H1 (cell line): ENCODE data around the gene CMTR1. TPM values are rescaled to one million over a fixed set of nuclear protein-coding genes. Genes with fewer than 3 reads are reported as not detected.

Experiments used
- CHD1 ChIP-seq: IDR thresholded peaks from 2 replicates; pipeline ENCODE4 v1.6.1; 2012; ENCODE audit warnings: low read depth, low read length, improper control_type of control experiment
- CHD7 ChIP-seq: fragments of 300-600 bp; sonication (generic); IDR thresholded peaks from 2 replicates; pipeline ENCODE4 v1.7.1; 2012; ENCODE audit warnings: low read length, moderate library complexity, mild to moderate bottlenecking, inconsistent platforms; ENCODE audit not compliant: insufficient replicate concordance
- CTBP2 ChIP-seq: IDR thresholded peaks from 2 replicates; pipeline ENCODE4 v1.7.0; 2011; ENCODE audit warnings: borderline replicate concordance, mild to moderate bottlenecking, moderate library complexity, mixed read lengths, low read length; ENCODE audit not compliant: insufficient read depth, insufficient read length
- JUN ChIP-seq: IDR thresholded peaks from 2 replicates; pipeline ENCODE4 v1.6.1; 2011; ENCODE audit warnings: low read depth, mild to moderate bottlenecking, improper control_type of control experiment, low read length
- JUND ChIP-seq: IDR thresholded peaks from 2 replicates; pipeline ENCODE4 v1.6.1; 2011; ENCODE audit warnings: mild to moderate bottlenecking, improper control_type of control experiment, low read length
- KDM1A ChIP-seq: fragments of 200-600, 300-600 bp; sonication (generic); IDR thresholded peaks from 2 replicates; pipeline ENCODE4 v1.7.1; 2016; ENCODE audit warnings: mild to moderate bottlenecking, low read length, borderline replicate concordance
- POLR2A ChIP-seq, 2 experiments: IDR thresholded peaks; 1 replicate in 1 of 2; 2 replicates in 1 of 2; pipeline ENCODE4 v1.6.1; 2011; ENCODE audit warnings: low read depth in 2 of 2, low read length in 2 of 2, mild to moderate bottlenecking in 2 of 2; ENCODE audit errors: control extremely low read depth in 1 of 2
- POLR2AphosphoS5 ChIP-seq: IDR thresholded peaks from 2 replicates; pipeline ENCODE4 v1.6.1; 2011; ENCODE audit warnings: low read depth, low read length
- SP4 ChIP-seq: IDR thresholded peaks from 2 replicates; pipeline ENCODE4 v1.6.1; 2012; ENCODE audit warnings: low read length, inconsistent platforms
- SUZ12 ChIP-seq: fragments of 200-600 bp; sonication (generic); IDR thresholded peaks from 2 replicates; pipeline ENCODE4 v1.6.1; 2012; ENCODE audit warnings: mild to moderate bottlenecking, inconsistent platforms, low read length, moderate library complexity, mixed read lengths
- ZNF274 ChIP-seq: IDR thresholded peaks from 2 replicates; pipeline ENCODE4 v1.7.0; 2012; ENCODE audit warnings: low read length, borderline replicate concordance; ENCODE audit errors: extremely low read depth
- polyA plus RNA-seq, 7 experiments: library from polyadenylated mRNA; depleted of rRNA in 3 of 7; stranded (reverse) in 5 of 7; unstranded in 2 of 7; fragments of >200 nt in 5 of 7; fragments of 200-250 nt in 2 of 7; gene quantifications; 1 replicate in 5 of 7; 2 replicates in 1 of 7; 4 replicates in 1 of 7; pipeline versions ENCODE4 v1.2.1 to v1.2.3, GENCODE V29; 2011 to 2013; ENCODE audit warnings: missing spikeins in 2 of 7, mixed read lengths in 2 of 7
- total RNA-seq: library from RNA; stranded (reverse); fragmentation: NEBNext Ultra II Directional; extraction: Animal tissue kit (Norgen Biotek cat#: 25700); gene quantifications from 2 replicates; pipeline ENCODE4 v1.2.1, GENCODE V29; 2021

The CMTR1 gene
- total and polyA plus RNA-seq, 2 of the 8 experiments (the other 6 are each of a cell fraction or from before 2014, with no cell fraction given) = 15.2 to 33.1 TPM

GRCh38 chr6:37477656-37478435 lies 44.8 kb downstream of the CMTR1 start (continued):
- TF ChIP-seq CHD7 (no peak), JUN (no peak), SP4 (no peak), SUZ12 (no peak), CHD1 (no peak), POLR2AphosphoS5 (no peak), ZNF274 (no peak), POLR2A (IDR thresholded peaks at IDR 0.05; ENCODE audit: control extremely low read depth in 1 of 2, low read depth in 2 of 2, low read length in 2 of 2) (no peak), JUND (no peak), CTBP2 (no peak), KDM1A (no peak)
